ENCODE measurements around the gene PRR12. TPM values are rescaled to one million over a fixed set of nuclear protein-coding genes. Genes with fewer than 3 reads are reported as not detected.

The PRR12 gene
- total RNA-seq, 4 donors from 2014 or later = 19.6 to 53.1 (median 24.5) TPM

DNA sequence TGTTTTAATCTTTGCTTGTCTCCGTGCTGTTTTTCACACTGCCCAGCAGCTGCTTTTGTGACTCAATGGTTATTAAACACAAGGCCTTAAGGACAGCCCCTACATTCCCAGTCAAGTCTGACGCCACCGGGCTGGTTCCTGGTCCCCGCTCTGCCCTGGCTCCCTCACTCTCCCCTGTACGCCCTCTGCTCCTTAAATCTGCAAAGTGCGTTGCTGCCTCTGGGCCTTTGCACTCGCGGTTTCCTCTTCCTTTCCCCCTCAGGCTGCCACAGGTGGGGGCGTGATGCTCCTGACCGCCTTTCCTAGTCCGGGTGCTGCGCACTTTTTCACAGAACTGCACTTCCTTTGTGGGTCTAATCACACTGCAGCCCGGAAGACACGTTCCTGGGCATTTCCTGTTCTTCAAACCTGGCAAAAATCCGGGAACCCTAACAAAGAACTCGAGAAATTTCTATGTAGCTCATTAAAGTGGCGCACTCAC, 36.2 kb upstream of the PRR12 start:
- no peak for TF ChIP-seq POLR2A (IDR thresholded peaks at IDR 0.05)
- TF ChIP-seq, protein P1, sequence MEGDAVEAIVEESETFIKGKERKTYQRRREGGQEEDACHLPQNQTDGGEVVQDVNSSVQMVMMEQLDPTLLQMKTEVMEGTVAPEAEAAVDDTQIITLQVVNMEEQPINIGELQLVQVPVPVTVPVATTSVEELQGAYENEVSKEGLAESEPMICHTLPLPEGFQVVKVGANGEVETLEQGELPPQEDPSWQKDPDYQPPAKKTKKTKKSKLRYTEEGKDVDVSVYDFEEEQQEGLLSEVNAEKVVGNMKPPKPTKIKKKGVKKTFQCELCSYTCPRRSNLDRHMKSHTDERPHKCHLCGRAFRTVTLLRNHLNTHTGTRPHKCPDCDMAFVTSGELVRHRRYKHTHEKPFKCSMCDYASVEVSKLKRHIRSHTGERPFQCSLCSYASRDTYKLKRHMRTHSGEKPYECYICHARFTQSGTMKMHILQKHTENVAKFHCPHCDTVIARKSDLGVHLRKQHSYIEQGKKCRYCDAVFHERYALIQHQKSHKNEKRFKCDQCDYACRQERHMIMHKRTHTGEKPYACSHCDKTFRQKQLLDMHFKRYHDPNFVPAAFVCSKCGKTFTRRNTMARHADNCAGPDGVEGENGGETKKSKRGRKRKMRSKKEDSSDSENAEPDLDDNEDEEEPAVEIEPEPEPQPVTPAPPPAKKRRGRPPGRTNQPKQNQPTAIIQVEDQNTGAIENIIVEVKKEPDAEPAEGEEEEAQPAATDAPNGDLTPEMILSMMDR (IDR thresholded peaks at IDR 0.05) = no peak
- DNase-seq (ENCODE audit: low spot score in 2 of 2) = no peak
- intact Hi-C loops (cut with DNase I; ENCODE audit: low total_unique reads) = no loop called here
- WGBS, 2 donors = 70 to 82% methylated on average over 17 of the region's 17 CpGs
- no peak overlapping the region for H3K4me3 ChIP-seq (ENCODE audit: low read depth, poor library complexity, severe bottlenecking)

DNA sequence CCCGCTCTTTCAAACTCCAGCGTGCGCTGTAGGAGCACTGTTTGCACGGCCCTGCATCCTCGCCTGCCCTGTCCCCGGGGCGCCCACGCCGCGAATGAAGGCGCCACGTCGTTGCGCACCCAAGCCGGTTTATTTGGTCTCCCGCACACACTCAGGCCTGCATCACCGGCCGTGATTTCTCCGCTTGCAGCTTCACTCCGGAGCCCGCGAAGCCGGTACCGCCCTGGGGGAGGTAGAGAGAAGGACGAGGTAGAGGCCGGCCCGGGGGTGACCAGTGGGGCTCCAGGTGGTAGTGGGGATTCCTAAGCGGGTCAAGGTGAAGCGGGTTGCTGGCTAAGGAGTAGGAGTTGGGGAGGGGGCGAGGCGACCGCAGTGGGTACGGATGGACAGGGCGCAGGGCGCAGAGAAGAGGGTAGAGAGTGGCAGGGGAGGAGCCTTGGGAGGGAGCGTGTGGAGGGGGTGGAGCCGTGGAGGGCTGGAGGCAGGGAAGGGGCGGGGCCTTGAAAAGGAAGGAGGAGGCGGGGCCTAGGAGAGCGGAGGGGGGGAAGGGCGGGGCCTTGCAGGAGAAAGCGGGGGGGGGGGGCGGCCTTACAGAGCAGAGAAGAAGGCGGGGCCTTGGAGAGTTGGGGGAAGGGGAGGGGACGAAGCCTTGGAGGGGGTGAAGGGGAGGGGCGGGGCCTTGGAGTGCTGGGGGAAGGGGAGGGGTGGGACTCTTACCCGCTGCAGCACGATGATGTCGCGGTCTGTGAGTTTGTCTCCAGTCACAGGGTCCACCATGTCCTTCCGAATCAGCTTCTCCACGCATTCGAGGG, 35.2 kb upstream of the PRR12 start:
- TF ChIP-seq, protein P1 (IDR thresholded peaks at IDR 0.05) = no peak
- TF ChIP-seq POLR2A (IDR thresholded peaks at IDR 0.05) = no peak
- intact Hi-C loops (cut with DNase I; ENCODE audit: low total_unique reads) = no loop called here
- H3K4me3 ChIP-seq (ENCODE audit: low read depth, poor library complexity, severe bottlenecking) = no peak overlapping the region
- WGBS, 2 donors = 83 to 85% methylated on average over 51 of the region's 53 CpGs
- DNase-seq (ENCODE audit: low spot score in 2 of 2) = peak in 1 of 2 donors; percentile 90

DNA sequence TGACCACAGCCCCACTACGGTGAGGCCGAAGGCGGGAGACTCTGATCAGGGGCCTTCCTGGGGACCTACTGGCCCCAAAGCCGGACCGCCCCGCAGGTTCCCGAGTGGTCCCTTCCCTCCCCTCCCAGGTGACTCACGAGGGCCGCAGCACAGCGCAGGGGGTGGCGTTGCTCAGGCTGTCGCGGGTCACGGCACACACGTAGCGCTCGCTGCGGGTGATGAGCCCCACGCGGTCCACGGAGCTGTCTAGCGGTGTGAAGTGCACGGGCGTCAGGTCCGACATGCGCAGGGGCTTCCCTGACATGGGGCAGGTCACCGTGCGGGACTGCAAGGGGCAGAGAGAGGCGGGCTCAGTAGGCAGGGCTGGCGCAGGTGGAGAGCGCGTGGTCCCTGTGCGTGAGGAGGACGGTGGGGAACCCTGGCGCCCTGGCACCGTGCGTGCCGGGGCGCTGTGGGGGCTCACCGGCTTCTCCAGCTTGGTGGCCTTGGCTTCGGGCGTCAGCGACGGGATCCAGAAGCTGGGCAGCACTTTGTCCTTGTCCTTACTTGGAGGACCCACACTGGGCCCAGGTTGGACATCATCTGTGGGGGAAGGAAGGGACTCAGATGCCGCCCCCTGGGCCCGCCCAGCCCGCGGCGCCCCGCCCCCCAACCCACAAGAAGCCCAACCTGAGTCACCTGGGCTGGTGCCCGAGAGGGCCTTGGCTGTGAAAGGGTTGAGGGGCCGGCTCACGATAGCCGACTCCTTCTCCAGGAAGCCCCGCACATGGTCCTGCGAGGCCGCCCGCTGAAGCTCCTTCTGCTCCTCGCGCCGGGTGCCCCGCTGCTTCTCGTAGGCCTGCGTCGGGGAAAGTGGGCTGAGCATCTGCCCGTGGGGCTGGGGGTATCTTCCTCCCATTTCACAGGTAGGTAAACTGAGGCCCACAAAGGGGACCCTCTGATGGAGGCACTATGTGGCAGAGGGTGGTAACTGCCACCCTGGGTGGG, 34.3 kb upstream of the PRR12 start:
- WGBS, 2 donors = 86 to 87% methylated on average over 36 to 66 of the region's 66 CpGs
- intact Hi-C loops (cut with DNase I; ENCODE audit: low total_unique reads) = no loop called here
- no peak for DNase-seq (ENCODE audit: low spot score in 2 of 2)

DNA sequence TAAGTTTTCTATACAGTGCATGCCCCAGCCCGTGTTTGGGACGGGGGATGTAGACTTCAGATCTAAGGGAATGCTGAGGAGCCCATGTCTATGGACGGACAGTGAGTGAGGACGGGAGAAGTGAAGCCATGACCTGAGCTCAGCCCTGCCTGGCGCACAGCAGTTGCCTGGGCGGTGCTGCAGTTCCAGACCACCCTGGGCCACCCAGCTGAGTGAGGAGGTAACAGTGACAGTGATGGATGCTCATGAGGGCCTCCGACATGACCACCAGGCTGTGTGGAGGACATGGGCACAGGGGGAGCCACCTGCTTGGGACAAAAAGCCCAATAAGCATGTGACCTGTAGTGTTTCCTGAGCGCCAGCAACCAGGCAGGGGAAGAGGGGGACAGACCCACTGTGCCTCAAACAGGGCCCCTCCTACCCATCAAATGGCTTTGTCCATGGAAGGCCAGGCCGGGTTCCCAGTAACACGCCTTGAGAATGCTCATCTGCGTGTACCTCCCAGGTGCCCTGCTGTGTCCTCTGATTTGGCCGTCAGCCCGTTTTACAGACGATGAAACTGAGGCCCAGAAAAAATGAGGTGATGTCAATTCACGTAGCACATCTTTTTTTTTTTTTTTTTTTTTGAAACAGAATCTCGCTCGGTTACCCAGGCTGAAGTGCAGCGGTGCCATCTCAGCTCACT, 33.2 kb upstream of the PRR12 start:
- WGBS, 2 donors = 92 to 93% methylated on average over 18 of the region's 18 CpGs

More for the DNA sequence above, 34.3 kb upstream of the PRR12 start:
- TF ChIP-seq, protein P1 (IDR thresholded peaks at IDR 0.05) = no peak
- TF ChIP-seq POLR2A (IDR thresholded peaks at IDR 0.05) = no peak
- H3K4me3 ChIP-seq (ENCODE audit: low read depth, poor library complexity, severe bottlenecking) = no peak overlapping the region

DNA sequence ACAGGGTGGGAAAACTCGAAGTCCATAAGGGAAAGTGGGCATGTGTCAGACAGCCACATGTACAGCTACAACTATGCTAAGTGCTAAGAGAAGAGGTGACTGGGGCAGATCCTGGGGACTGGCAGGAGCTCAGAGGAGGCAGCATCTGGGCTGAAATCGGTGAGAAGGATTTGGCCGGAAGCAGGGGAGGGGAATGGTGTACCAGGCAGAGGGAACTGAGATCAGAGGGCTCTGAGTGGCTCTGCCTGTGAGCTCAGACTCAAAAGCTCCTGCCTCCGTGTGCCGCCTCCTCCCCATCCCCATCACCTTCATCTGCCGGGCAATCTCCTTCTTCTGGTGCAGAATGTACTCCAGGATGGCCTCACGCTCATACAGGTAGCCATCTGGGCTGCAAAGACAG, 32.4 kb upstream of the PRR12 start:
- 83 to 87% methylated on average over 7 of the region's 7 CpGs for WGBS, 2 donors
- TF ChIP-seq, protein P1 (IDR thresholded peaks at IDR 0.05) = no peak
- no peak for TF ChIP-seq POLR2A (IDR thresholded peaks at IDR 0.05)
- intact Hi-C loops (cut with DNase I; ENCODE audit: low total_unique reads) = no loop called here
- no peak for DNase-seq (ENCODE audit: low spot score in 2 of 2)
- H3K4me3 ChIP-seq (ENCODE audit: low read depth, poor library complexity, severe bottlenecking) = no peak overlapping the region

More for the DNA sequence above, 33.2 kb upstream of the PRR12 start:
- no peak overlapping the region for H3K4me3 ChIP-seq (ENCODE audit: low read depth, poor library complexity, severe bottlenecking)
- intact Hi-C loops (cut with DNase I; ENCODE audit: low total_unique reads) = no loop called here
- DNase-seq (ENCODE audit: low spot score in 2 of 2) = no peak
- no peak for TF ChIP-seq POLR2A (IDR thresholded peaks at IDR 0.05)
- TF ChIP-seq, protein P1 (IDR thresholded peaks at IDR 0.05) = no peak
